ENCODE results near the gene MICAL2.

DNA sequence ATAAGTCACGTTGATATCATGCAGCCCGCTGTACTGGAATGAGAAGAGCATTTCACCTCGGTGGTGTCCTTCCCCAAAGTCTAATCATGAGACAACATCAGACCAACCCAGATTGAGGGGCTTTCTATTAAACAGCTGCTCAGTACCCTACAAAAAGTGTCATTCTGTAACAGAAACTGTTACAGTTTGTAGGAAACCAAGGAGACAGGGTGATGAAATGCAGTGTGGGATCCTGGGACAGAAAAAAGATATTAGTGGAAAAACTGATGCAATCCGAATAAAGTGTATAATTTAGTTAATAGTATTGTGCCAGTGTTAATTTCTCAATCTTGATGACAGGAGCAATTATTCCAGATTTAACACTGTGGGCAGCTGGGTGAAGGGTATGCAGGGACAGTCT lies 128.0 kb downstream of the MICAL2 start:
- TF ChIP-seq, protein P1, sequence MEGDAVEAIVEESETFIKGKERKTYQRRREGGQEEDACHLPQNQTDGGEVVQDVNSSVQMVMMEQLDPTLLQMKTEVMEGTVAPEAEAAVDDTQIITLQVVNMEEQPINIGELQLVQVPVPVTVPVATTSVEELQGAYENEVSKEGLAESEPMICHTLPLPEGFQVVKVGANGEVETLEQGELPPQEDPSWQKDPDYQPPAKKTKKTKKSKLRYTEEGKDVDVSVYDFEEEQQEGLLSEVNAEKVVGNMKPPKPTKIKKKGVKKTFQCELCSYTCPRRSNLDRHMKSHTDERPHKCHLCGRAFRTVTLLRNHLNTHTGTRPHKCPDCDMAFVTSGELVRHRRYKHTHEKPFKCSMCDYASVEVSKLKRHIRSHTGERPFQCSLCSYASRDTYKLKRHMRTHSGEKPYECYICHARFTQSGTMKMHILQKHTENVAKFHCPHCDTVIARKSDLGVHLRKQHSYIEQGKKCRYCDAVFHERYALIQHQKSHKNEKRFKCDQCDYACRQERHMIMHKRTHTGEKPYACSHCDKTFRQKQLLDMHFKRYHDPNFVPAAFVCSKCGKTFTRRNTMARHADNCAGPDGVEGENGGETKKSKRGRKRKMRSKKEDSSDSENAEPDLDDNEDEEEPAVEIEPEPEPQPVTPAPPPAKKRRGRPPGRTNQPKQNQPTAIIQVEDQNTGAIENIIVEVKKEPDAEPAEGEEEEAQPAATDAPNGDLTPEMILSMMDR (IDR thresholded peaks at IDR 0.05): no peak
- TF ChIP-seq POLR2A (IDR thresholded peaks at IDR 0.05): no peak

Data from thyroid gland (tissue), 4 donors.